ENCODE data around the gene MAP4K4. TPM values are rescaled to one million over a fixed set of nuclear protein-coding genes. Genes with fewer than 3 reads are reported as not detected.
"Not testable (repeated sequence)": the region's sequence is repeated elsewhere in the genome, so short reads cannot be mapped to it uniquely, and the experiment has no call there.

Gene MAP4K4
- polyA plus RNA-seq, 1 experiment: 158 TPM

GRCh38 chr2:101744832-101745231 lies 47.3 kb downstream of the MAP4K4 start:
- no peak for TF ChIP-seq CTCF (IDR thresholded peaks at IDR 0.05; ENCODE audit: low read depth, low read length)
- Histone ChIP-seq H3K27me3 (ENCODE audit: control insufficient read depth, insufficient read depth, low read length) (no peaks in the 10 kb centered on the region), H3K9me3 (ENCODE audit: control insufficient read depth, insufficient read depth, low read length) (no peaks in the 10 kb centered on the region), H3K27ac (ENCODE audit: low read depth, low read length) (no peak overlapping the region), H3K4me3 (ENCODE audit: low read depth, low read length) (no peak overlapping the region)
- ChIA-PET CTCF (interaction anchor here (0.6 to 1.9 kb wide), 4 partner anchors 85 to 113 kb away, joined by 3 to 10 read pairs (median 4); no protein-coding TSS in a partner anchor), POLR2A (interaction anchor here (0.6 to 1.3 kb wide), 4 partner anchors 8 to 365 kb away, joined by 4 to 13 read pairs (median 4); no protein-coding TSS in a partner anchor)
- no peak for DNase-seq (ENCODE audit: low read depth, low spot score)

- Histone ChIP-seq H3K27ac (ENCODE audit: low read depth, low read length) (peak overlapping the region; percentile 73), H3K4me3 (ENCODE audit: low read depth, low read length) (no peak overlapping the region), H3K9me3 (ENCODE audit: control insufficient read depth, insufficient read depth, low read length) (no peaks in the 10 kb centered on the region), H3K27me3 (ENCODE audit: control insufficient read depth, insufficient read depth, low read length) (no peaks in the 10 kb centered on the region)
- ChIA-PET POLR2A (interaction anchor here (0.6 to 1.3 kb wide), 9 partner anchors 9 to 493 kb away, joined by 3 to 13 read pairs (median 4); no protein-coding TSS in a partner anchor), CTCF (interaction anchor here (0.6 to 1.9 kb wide), 6 partner anchors 23 to 260 kb away, joined by 3 to 10 read pairs (median 3); no protein-coding TSS in a partner anchor)
- DNase-seq (ENCODE audit: low read depth, low spot score): peak; percentile 38
- no peak for TF ChIP-seq CTCF (IDR thresholded peaks at IDR 0.05; ENCODE audit: low read depth, low read length)
Measured at GRCh38 chr2:101745711-101746694, 48.5 kb downstream of the MAP4K4 start.

GRCh38 chr2:101748000-101748399 lies 50.5 kb downstream of the MAP4K4 start:
- POLR2A ChIA-PET: no interaction called here
- no peak overlapping the region for H3K27ac ChIP-seq (ENCODE audit: low read depth, low read length)
- TF ChIP-seq CTCF (IDR thresholded peaks at IDR 0.05; ENCODE audit: low read depth, low read length): no peak
- CTCF ChIA-PET: interaction anchor here (0.7 kb wide), 1 partner anchor 84 kb away, joined by 3 read pairs; no protein-coding TSS in a partner anchor
- no peak overlapping the region for H3K4me3 ChIP-seq (ENCODE audit: low read depth, low read length)
- no peaks in the 10 kb centered on the region for H3K27me3 ChIP-seq (ENCODE audit: control insufficient read depth, insufficient read depth, low read length)
- DNase-seq (ENCODE audit: low read depth, low spot score): no peak
- H3K9me3 ChIP-seq (ENCODE audit: control insufficient read depth, insufficient read depth, low read length): no peaks in the 10 kb centered on the region

GRCh38 chr2:101748462-101748861 lies 51.0 kb downstream of the MAP4K4 start:
- H3K9me3 ChIP-seq (ENCODE audit: control insufficient read depth, insufficient read depth, low read length); CTCF ChIA-PET; H3K27ac ChIP-seq (ENCODE audit: low read depth, low read length); DNase-seq (ENCODE audit: low read depth, low spot score); POLR2A ChIA-PET; H3K27me3 ChIP-seq (ENCODE audit: control insufficient read depth, insufficient read depth, low read length); H3K4me3 ChIP-seq (ENCODE audit: low read depth, low read length): not testable (repeated sequence)

GRCh38 chr2:101750688-101751087 lies 53.2 kb downstream of the MAP4K4 start:
- CTCF ChIA-PET: no interaction called here
- Histone ChIP-seq H3K27ac (ENCODE audit: low read depth, low read length) (no peak overlapping the region), H3K4me3 (ENCODE audit: low read depth, low read length) (no peak overlapping the region), H3K9me3 (ENCODE audit: control insufficient read depth, insufficient read depth, low read length) (no peaks in the 10 kb centered on the region), H3K27me3 (ENCODE audit: control insufficient read depth, insufficient read depth, low read length) (no peaks in the 10 kb centered on the region)
- POLR2A ChIA-PET: no interaction called here
- no peak for TF ChIP-seq CTCF (IDR thresholded peaks at IDR 0.05; ENCODE audit: low read depth, low read length)
- no peak for DNase-seq (ENCODE audit: low read depth, low spot score)

All from AG04450 (cell line).